HEK293T (cell line): ENCODE data around the gene SLC9A9.

Experiments
- CTCF ChIA-PET: fragments of 350-600 bp; formaldehyde crosslinking; extraction: SDS; loops from one replicate; lab custom pipeline; 2021; ENCODE audit warnings: antibody characterized with exemption, inconsistent platforms; lab: Yijun Ruan, JAX
- POLR2A ChIA-PET: fragments of 350-600 bp; formaldehyde crosslinking; extraction: SDS; loops from one replicate; lab custom pipeline; 2020; ENCODE audit warnings: antibody characterized with exemption, inconsistent platforms; lab: Yijun Ruan, JAX
- DNase-seq: peaks from one replicate; pipeline ENCODE4 v3.0.0; 2012; ENCODE audit warnings: mixed read lengths; ENCODE audit errors: extremely low spot score
- ARNT ChIP-seq: fragments of 450-650 bp; IDR thresholded peaks from 2 replicates; pipeline ENCODE4 v1.6.1; 2017; ENCODE audit warnings: mild to moderate bottlenecking
- BHLHE40 ChIP-seq: fragments of 450-650 bp; IDR thresholded peaks from 2 replicates; pipeline ENCODE4 v1.6.1; 2016; ENCODE audit warnings: mild to moderate bottlenecking, moderate library complexity, borderline replicate concordance
- CTBP1 ChIP-seq: fragments of 450-650 bp; IDR thresholded peaks from 2 replicates; pipeline ENCODE4 v1.6.1; 2016; ENCODE audit warnings: borderline replicate concordance
- ELF4 ChIP-seq: fragments of 450-650 bp; IDR thresholded peaks from 2 replicates; pipeline ENCODE4 v1.6.1; 2017; ENCODE audit warnings: antibody characterized with exemption
- FOXA1 ChIP-seq: fragments of 450-650 bp; IDR thresholded peaks from 2 replicates; pipeline ENCODE4 v1.6.1; 2016; ENCODE audit warnings: mild to moderate bottlenecking
- FOXK2 ChIP-seq: fragments of 450-650 bp; IDR thresholded peaks from 2 replicates; pipeline ENCODE4 v1.6.1; 2016; ENCODE audit warnings: mild to moderate bottlenecking
- FOXM1 ChIP-seq: fragments of 450-650 bp; IDR thresholded peaks from 2 replicates; pipeline ENCODE4 v1.6.1; 2017; ENCODE audit warnings: mild to moderate bottlenecking, borderline replicate concordance
- HDGF ChIP-seq: fragments of 450-650 bp; IDR thresholded peaks from 2 replicates; pipeline ENCODE4 v1.6.1; 2017; ENCODE audit warnings: antibody characterized with exemption, borderline replicate concordance
- L3MBTL2 ChIP-seq: fragments of 450-650 bp; conservative IDR thresholded peaks from 2 replicates; pipeline ENCODE4 v1.6.1; 2016; ENCODE audit warnings: mild to moderate bottlenecking
- LEF1 ChIP-seq: fragments of 450-650 bp; IDR thresholded peaks from 2 replicates; pipeline ENCODE4 v1.6.1; 2017; ENCODE audit warnings: mild to moderate bottlenecking, borderline replicate concordance
- NFRKB ChIP-seq: fragments of 450-650 bp; IDR thresholded peaks from 2 replicates; pipeline ENCODE4 v1.6.1; 2016; ENCODE audit warnings: mild to moderate bottlenecking, moderate library complexity
- SP1 ChIP-seq: fragments of 450-650 bp; IDR thresholded peaks from 2 replicates; pipeline ENCODE4 v1.6.1; 2017
- SUZ12 ChIP-seq: fragments of 450-650 bp; IDR thresholded peaks from 2 replicates; pipeline ENCODE4 v1.6.1; 2016; ENCODE audit warnings: mild to moderate bottlenecking
- TARDBP ChIP-seq: fragments of 450-650 bp; IDR thresholded peaks from 2 replicates; pipeline ENCODE4 v1.6.1; 2016
- ZNF384 ChIP-seq: fragments of 450-650 bp; IDR thresholded peaks from 2 replicates; pipeline ENCODE4 v1.6.1; 2016
- TF ChIP-seq, protein P1 (sequence below): fragments of 450-650 bp; IDR thresholded peaks from 2 replicates; pipeline ENCODE4 v1.6.1; 2016

SLC9A9 gene

DNA sequence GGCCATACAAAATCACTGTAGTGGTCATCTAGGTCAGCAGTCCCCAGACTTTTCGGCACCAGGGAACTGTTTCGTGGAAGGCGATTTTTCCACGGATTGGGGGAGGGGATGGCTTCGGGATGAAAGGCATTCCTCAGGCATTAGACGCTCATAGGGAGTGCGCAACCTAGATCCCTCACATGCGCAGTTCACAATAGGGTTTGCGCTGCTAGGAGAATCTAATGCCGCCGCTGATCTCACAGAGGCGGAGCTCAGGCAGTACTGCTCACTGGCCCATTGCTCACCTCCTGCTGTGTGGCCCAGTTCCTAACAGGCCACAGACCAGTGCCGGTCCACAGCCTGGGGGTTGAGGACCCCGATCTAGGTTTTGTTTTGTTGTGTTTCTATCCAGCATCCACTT lies 200.1 kb downstream of the SLC9A9 start:
- TF ChIP-seq L3MBTL2, result no peak
- TF ChIP-seq BHLHE40, result no peak
- TF ChIP-seq NFRKB, result no peak
- TF ChIP-seq, protein P1, sequence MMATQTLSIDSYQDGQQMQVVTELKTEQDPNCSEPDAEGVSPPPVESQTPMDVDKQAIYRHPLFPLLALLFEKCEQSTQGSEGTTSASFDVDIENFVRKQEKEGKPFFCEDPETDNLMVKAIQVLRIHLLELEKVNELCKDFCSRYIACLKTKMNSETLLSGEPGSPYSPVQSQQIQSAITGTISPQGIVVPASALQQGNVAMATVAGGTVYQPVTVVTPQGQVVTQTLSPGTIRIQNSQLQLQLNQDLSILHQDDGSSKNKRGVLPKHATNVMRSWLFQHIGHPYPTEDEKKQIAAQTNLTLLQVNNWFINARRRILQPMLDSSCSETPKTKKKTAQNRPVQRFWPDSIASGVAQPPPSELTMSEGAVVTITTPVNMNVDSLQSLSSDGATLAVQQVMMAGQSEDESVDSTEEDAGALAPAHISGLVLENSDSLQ, result no peak
- TF ChIP-seq LEF1, result no peak
- POLR2A ChIA-PET, result no interaction called here
- CTCF ChIA-PET, result no interaction called here
- DNase-seq, result no peak

- ChIA-PET CTCF (interaction anchor here (0.6 to 0.8 kb wide), 2 partner anchors 14 to 398 kb away, joined by 4 to 5 read pairs; no protein-coding TSS in a partner anchor), POLR2A (no interaction called here)
- peak; percentile 73 for DNase-seq
- no peak for TF ChIP-seq SUZ12
- no peak for TF ChIP-seq ELF4
- no peak for TF ChIP-seq L3MBTL2
- no peak for TF ChIP-seq HDGF
- TF ChIP-seq, protein P1, result 0 out of 2 replicates have a peak, but pooled peaks have one; percentile 7
- TF ChIP-seq TARDBP, result no peak
- TF ChIP-seq ZNF384, result no peak
- TF ChIP-seq BHLHE40, result no peak
Observed at GRCh38 chr3:143644370-143645089, 203.7 kb downstream of the SLC9A9 start.

GRCh38 chr3:143643905-143644304 lies 204.4 kb downstream of the SLC9A9 start:
- TF ChIP-seq FOXK2, result no peak
- no peak for TF ChIP-seq ELF4
- TF ChIP-seq BHLHE40, result no peak
- no peak for TF ChIP-seq CTBP1
- no peak for TF ChIP-seq NFRKB
- no peak for TF ChIP-seq TARDBP
- TF ChIP-seq ARNT, result no peak
- TF ChIP-seq, protein P1, result no peak
- TF ChIP-seq SUZ12, result no peak
- no peak for TF ChIP-seq HDGF
- TF ChIP-seq SP1, result no peak
- no peak for TF ChIP-seq L3MBTL2
- TF ChIP-seq ZNF384, result no peak
- TF ChIP-seq FOXM1, result no peak
- no peak for TF ChIP-seq FOXA1
- TF ChIP-seq LEF1, result no peak
- POLR2A ChIA-PET, result no interaction called here
- DNase-seq, result no peak
- CTCF ChIA-PET, result interaction anchor here (0.8 kb wide), 1 partner anchor 14 kb away, joined by 5 read pairs; no protein-coding TSS in a partner anchor

- POLR2A ChIA-PET, result no interaction called here
- CTCF ChIA-PET, result interaction anchor here (0.7 kb wide), 1 partner anchor 236 kb away, joined by 3 read pairs; no protein-coding TSS in a partner anchor
- TF ChIP-seq FOXA1 (no peak), HDGF (no peak), SP1 (no peak), ARNT (no peak), CTBP1 (no peak), TARDBP (no peak), ZNF384 (no peak), LEF1 (no peak), FOXM1 (no peak), ELF4 (no peak), FOXK2 (no peak), NFRKB (no peak), BHLHE40 (no peak)
- TF ChIP-seq, protein P1, result no peak
- DNase-seq, result no peak
Observed at GRCh38 chr3:143640774-143641173, 207.5 kb downstream of the SLC9A9 start.

DNA sequence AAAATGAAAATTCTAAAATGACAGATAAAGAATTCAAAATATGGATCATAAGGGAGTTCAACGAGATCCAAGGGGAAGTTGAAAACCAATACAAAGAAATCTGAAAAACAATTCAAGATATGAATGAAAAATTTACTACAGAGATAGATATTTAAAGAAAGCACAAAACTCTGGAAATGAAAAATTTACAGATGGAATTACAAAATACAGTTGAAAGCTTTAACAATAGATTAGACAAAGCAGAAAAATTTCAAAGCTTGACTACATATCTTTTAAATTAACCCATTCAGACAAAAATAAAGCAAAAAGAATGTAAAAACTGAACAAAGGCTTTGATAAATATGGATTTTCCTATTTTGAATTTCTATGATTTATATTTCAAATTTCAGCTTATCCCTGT lies 211.1 kb downstream of the SLC9A9 start:
- no peak for DNase-seq
- ChIA-PET POLR2A (no interaction called here), CTCF (no interaction called here)
- no peak for TF ChIP-seq ZNF384
- no peak for TF ChIP-seq SUZ12
- TF ChIP-seq NFRKB, result no peak
- no peak for TF ChIP-seq FOXK2
- no peak for TF ChIP-seq FOXA1
- no peak for TF ChIP-seq HDGF
- no peak for TF ChIP-seq ARNT

DNA sequence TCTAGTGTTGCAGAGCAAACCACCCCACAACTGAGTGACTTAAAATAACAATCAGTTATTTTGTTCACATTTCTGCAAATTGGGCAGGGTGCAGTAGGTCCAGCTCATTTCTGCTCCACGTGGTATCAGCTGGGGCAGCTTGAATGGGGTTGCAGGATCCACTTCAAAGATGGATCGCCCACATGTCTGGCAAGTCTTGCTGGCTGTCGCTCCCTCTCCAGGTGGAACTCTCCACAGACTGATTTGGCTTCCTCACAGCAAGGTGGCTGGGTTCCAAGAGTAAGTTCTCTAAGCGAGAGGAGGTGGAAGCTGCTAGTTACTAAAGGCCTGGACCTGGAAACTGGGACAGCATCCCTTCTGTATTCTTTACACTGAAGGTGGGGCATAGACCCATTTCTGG lies 213.3 kb downstream of the SLC9A9 start:
- DNase-seq, result no peak
- ChIA-PET CTCF (no interaction called here), POLR2A (no interaction called here)
- no peak for TF ChIP-seq CTBP1
- TF ChIP-seq BHLHE40, result no peak
- TF ChIP-seq L3MBTL2, result no peak
- no peak for TF ChIP-seq ARNT
- TF ChIP-seq SUZ12, result no peak
- no peak for TF ChIP-seq FOXK2
- TF ChIP-seq ELF4, result no peak
- TF ChIP-seq SP1, result no peak
- TF ChIP-seq TARDBP, result no peak
- TF ChIP-seq LEF1, result no peak
- TF ChIP-seq FOXM1, result no peak
